ENCODE data around the gene BUD23. TPM values are rescaled to one million over a fixed set of nuclear protein-coding genes. Genes with fewer than 3 reads are reported as not detected.

BUD23 gene
- total and polyA plus RNA-seq, 9 of the 15 experiments (the other 6 are each of a cell fraction or from before 2014, with no cell fraction given): 79.5 to 270 (median 150) TPM

DNA sequence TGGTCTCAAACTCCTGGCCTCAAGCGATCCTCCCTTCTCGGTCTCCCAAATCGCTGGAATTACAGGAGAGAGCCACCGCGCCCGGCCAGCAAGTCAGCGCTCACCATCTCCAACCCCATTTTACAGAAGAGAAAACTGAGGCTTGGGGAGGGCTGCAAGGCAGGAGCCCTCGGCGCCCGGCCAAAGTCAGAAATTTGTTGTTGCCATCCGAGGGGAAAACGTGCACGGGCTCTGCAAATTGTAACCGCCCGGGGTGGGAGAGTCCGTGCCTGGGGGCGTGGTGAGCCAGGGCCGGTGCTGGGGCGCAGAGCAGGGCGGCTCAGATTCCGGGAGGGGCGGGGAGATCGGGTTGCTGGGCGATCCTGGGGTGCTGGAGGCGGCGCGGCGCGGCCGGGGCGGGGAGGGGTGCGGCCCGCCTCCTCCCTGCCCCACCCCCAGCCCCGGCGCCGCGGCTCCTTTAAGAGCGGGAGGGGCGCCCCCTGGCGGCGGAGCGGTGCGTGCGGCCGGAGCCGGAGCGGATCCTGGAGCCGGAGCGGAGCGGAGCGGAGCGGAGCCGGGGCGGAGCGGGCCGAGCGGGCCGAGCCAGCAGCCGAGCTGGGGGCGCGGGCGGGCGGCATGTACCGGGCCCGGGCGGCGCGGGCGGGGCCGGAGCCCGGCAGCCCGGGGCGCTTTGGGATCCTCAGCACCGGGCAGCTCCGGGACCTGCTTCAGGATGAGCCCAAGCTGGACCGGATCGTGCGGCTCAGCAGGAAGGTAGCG, 15.9 kb upstream of the BUD23 start, which contains the start of gene VPS37D (continued):
- TF ChIP-seq RERE (CRISPR knock-in tag; IDR thresholded peaks at IDR 0.05; ENCODE audit: borderline replicate concordance) (0 out of 2 replicates have a peak, but pooled peaks have one; percentile 50), HDAC6 (IDR thresholded peaks at IDR 0.05; ENCODE audit: low read depth, low read length) (no peak), GTF2A2 (tag; IDR thresholded peaks at IDR 0.05) (0 out of 2 replicates have a peak, but pooled peaks have one; percentile 49), RFX1 (IDR thresholded peaks at IDR 0.05) (peak; percentile 54; the same call in 1 of the 2 replicates), MCM7 (IDR thresholded peaks at IDR 0.05) (no peak), KAT7 (CRISPR knock-in tag; IDR thresholded peaks at IDR 0.05; ENCODE audit: borderline replicate concordance) (peak; percentile 81; the same call in 1 of the 2 replicates), NBN (IDR thresholded peaks at IDR 0.05; ENCODE audit: low read depth) (0 out of 2 replicates have a peak, but pooled peaks have one; percentile 31), AFF4 (CRISPR knock-in tag; IDR thresholded peaks at IDR 0.05) (peak; percentile 82), FOSL1 (tag; conservative IDR thresholded peaks at IDR 0.05) (0 out of 2 replicates have a peak, but pooled peaks have one; percentile 42), ARNT (IDR thresholded peaks at IDR 0.05) (peak in 1 of 2 experiments; percentile 77; a peak in 2 of 4 replicates), ATF3 (IDR thresholded peaks at IDR 0.05) (0 out of 2 replicates have a peak, but pooled peaks have one; percentile 7), ATF3 (CRISPR knock-in tag; conservative IDR thresholded peaks at IDR 0.05) (0 out of 2 replicates have a peak, but pooled peaks have one; percentile 48), TEAD1 (CRISPR knock-in tag; IDR thresholded peaks at IDR 0.05) (no peak), CREB3L1 (IDR thresholded peaks at IDR 0.05; ENCODE audit: borderline replicate concordance, low read depth) (peak; percentile 39; the same call in 1 of the 2 replicates), PHF20 (IDR thresholded peaks at IDR 0.05; ENCODE audit: partially characterized antibody) (peak; percentile 92)
